GM19452 (cell line): ENCODE data around the gene PAPSS1.
"Not testable (repeated sequence)": the region's sequence is repeated elsewhere in the genome, so short reads cannot be mapped to it uniquely, and the experiment has no call there.

Experiments
- ATAC-seq: cut with Tn5 transposase; IDR thresholded peaks from one replicate; pipeline ENCODE4 v1.9.1; 2021; ENCODE audit not compliant: unreplicated experiment

PAPSS1 gene

GRCh38 chr4:107719922-107720722, at the start of gene PAPSS1:
Gene PAPSS1 (minus strand): TSS chr4:107720234. CDS start chr4:107720179, 55 bp downstream.
- ATAC-seq, result peak; percentile 86

DNA sequence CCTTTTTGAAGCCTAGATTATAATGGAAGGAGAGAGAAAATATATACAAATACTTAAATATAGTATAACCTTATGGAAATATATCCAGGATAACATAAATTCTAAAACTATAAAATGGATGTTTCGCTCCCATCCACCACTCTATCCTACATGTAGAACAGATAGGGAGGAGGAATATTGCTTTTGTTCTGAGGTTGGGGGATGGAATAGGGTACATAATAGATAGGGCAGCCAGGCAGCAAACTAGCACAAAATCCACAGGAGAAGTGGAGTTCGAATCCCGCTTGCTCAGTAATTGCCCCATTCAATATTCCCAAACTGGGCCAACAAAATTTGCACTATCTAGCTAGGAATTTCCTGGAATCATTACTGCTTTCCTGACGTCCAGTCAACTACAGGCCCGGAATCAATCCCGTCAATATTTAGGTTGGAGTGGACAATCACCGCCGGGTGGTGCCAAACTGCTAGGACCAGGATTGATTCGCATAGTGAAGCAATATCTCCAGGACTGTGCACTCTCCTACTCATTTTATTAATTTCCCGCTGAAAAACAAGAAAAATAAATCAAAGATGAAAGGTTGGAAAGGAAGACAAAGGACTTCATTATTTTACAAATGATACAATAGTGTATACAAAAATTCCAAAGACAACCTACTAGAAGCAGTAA, 40.4 kb upstream of the PAPSS1 start:
- ATAC-seq, result no peak

GRCh38 chr4:107757864-107758476, 37.9 kb upstream of the PAPSS1 start:
- ATAC-seq, result no peak

GRCh38 chr4:107757283-107757682, 37.2 kb upstream of the PAPSS1 start:
- ATAC-seq, result no peak

- no peak for ATAC-seq
These were observed 35.9 kb upstream of the PAPSS1 start for GRCh38 chr4:107755841-107756356.

DNA sequence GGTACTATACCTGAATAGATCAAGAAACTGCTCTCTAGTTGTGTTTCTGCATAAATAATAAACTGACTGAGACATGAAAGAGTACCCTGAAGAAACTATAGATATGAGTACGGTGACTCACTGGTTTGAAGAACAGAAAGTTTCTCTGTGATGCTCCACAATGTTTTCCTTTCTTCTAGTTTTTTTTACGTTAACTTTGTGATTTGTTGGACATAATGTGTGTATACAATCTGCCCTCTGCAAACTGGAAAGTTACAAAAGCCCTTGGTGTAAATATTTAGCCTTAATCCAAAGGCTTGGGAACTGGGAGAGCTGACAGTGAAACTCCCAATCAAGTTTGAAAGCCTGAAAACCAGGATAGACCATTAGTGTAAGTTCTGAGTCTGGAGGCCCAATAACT, 31.6 kb upstream of the PAPSS1 start:
- no peak for ATAC-seq

DNA sequence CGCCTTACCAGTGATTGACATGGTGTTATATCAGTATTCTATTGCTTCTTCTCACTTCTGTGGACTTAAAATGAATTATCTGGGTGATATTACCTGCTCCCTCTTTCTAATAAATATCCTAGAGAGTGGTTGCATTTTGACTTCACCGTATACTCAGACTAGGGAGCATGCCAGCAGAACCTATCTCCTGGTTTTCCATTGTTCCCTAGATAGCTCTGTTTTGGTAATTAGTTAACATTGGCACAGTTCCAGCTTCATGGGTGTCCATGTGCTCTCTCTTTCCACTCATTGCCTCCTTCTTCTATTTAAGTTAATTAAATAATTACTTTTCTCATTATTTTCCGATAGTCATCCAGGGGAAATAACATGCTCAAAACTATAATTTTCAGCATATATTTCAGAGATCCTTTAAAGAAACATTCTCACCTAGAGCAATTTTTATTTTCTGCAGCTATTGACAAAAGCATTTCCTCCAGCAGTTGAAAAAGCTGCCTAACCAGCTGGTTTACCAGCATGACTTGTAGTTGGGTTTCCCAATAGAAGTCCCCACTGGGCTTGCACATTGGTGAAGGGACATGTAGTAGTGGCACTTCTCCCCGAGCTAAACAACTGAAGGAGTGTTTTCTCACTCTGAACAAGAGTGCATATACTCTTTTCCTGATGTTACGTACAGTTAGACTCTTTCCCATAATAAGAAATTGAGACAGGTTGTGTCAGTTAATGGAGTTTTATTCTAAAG, 27.9 kb upstream of the PAPSS1 start:
- no peak for ATAC-seq

DNA sequence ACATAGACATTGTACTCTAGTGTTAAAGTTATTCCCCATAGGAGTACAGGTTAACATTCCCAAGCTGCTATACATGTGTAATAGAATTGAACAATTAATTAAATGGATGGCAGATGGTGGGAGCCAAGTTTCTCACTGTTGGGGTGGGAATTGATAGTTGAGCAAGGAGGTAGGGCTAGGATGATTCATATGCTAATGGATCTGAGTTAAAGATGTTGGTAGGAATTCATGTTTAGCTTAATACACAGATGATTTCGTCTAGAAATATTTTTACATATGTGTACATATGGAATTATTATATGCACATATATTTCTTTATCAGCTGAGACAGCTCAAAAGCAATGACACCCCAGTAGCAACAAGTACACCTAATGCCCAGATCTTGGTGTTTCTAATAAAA, 26.1 kb upstream of the PAPSS1 start:
- ATAC-seq, result no peak

- ATAC-seq, result no peak
These were observed 24.5 kb upstream of the PAPSS1 start for GRCh38 chr4:107744532-107744931.

DNA sequence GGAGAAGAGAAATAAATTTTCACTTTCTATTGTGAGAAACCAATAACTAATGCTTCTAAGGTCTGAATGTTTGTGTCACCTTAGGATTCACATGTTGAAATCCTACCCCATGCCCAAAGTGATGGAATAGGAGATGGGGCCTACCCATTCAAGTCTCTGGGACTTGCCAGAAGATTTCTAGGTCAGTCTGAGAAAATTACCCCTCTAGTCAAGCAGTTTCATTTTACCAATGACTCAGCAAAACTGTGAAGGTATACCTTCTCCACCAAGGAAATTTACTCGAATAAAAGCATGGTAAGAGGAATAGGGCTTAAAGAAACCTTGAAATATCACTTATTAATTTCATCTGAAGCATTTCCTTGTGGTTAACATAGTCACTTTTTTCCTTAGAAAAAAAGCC, 23.5 kb upstream of the PAPSS1 start:
- ATAC-seq, result no peak

GRCh38 chr4:107742791-107743190, 22.8 kb upstream of the PAPSS1 start:
- no peak for ATAC-seq

GRCh38 chr4:107742196-107742595, 22.2 kb upstream of the PAPSS1 start:
- ATAC-seq, result no peak

DNA sequence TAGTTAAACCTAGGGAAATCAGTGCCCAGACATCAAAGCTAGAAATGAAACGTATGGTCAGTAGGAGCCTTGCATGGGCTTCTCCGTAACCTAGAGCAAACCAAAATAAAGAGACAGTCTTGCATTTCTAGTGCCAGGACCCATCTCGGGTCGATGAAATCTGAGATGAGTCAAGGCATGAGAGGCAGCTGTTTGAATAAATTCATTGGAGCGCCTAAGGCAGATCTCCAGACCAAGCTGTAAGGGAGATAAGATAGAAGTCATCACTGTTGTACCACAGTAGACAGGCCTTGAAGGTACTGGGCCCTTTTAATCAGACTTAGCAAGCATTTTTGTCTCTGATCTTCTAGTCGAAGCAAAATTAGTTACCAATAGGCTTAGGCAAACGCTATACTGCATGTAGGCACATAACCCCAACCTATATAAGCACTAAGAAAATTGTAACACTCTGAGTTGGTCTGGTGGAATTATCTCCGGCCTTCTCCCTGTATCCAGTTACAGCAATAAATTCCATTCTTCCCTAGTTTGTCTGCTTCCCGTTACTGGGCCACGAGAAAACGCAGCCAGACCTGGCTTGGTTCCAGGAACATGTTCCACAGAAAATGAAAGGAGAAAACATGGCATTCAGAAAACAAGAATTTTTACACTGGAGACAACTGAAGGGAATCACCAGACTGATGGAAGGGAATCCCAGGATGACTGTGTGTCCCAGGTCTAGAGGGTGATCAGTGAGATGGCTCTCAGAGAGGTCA, 21.1 kb upstream of the PAPSS1 start:
- no peak for ATAC-seq

DNA sequence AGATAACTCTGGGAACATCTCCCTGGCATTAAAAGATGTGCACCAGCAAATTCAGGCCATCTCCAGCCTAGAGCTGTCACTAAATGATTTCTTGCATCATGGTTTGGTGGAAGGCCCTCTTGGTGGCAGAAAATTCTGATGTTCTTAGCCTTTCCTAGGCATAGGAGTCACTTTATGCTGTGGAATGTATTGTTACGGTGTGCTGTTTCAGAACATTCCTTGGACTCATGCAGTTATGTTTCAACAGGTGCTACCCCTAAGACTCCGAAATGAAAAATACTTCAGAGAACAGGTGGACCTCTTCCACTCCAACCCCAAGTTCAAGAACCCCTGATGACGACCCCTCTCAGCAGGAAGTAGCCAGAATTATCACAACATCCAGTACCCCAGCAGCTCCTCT, 20.3 kb upstream of the PAPSS1 start:
- ATAC-seq, result no peak

DNA sequence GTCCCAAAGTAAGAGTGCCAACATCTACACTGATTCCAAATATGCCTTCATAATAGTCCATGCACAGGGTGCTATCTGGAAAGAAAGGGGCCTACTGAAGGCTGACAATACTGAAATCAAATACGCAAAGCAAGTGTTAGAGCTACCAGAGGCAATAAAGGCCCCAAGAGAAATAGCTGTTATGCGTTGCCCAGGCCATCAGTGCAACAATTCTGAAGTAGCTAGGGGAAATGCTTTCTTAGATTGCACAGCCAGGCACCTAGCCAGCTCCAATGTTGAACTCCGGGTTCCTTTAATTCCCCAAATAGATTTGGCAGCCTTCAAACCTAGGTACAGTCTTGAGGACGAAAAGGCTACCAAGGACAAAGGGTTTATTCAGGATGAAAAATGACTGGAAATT, 17.4 kb upstream of the PAPSS1 start:
- no peak for ATAC-seq

DNA sequence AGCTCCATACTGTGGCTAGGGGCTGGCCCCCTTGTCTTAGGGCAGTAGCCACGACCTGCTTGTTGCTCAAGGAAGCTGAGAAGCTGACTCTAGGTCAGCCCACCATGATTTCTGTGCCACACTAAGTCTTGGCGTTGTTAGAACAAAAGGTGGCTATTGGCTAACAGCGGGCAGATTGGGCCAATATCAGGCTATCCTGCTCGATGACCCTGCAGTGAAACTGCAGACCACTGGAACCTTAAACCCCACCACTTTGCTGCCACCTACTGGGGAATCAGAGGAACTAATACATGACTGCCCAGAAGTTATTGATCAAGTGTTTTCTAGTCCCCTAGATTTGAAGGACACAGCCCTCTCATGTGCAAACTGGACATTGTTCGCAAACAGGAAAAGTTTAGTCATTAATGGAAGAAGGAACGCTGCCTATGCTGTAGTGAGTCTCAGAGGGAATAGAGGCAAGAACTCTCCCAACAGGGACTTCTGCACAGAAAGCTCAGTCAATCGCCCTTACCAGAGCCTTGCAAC, 17.0 kb upstream of the PAPSS1 start:
- peak; percentile 86 for ATAC-seq

DNA sequence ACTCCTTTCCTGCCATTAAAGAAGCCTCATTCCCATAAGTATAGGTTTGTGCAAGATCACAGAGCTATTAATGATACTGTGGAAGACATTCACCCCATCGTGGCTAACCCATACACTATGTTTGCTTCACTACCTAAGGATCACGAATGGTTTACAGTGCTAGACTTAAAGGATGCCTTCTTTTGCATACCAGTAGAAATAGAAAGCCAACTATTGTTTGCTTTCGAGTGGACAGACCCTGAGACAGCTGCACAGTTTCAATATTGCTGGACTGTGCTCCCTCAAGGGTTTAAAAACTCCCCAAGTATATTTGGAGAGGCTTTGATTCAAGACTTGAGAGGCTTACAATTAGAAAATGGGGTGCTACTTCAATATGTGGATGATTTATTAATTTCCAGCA, 16.0 kb upstream of the PAPSS1 start:
- no peak for ATAC-seq

DNA sequence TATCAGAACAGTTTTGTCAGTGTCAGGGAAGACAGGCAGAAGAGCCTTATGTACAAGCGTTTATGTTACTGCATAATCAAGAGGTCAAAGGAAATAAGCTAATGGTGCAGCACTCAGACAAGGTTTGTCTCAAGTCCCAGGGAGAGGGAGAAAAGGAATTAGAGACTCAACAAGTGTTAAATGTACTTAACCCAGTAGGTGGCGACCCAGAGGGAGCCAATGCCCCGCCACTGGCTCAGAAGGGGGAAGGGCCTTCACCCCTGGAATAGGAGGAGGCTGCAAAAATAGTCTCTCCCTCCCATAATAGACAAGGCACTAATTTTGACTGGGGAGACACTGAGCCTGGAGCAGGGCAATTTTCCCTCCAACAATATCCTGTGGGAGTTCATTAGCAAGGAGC, 14.1 kb upstream of the PAPSS1 start:
- ATAC-seq, result no peak

DNA sequence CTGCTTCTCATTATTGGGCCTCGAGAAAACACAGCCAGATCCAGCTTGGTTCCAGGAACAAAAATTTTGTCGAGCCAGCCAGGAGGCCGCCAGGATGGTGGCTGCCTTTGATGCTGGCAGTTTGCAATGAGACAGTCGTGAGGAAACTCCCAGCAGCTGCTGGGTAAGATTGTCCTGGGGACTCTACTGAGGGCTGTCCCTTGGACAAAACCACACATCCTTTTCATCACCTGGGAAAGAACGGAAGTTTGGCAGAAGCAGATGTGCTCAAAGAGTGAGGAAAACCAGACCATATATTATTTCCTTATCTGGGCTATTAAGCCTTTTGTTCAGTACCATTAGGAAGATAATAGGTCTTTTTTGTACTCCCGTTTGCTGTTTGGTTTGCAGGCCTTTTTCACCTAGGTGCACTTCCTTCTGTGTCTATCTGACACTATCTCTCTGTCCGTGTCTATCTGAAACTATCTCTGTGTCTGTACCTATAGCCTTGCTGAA, 13.4 kb upstream of the PAPSS1 start:
- ATAC-seq, result no peak

GRCh38 chr4:107729050-107729449, 9.0 kb upstream of the PAPSS1 start:
- not testable (repeated sequence) for ATAC-seq
